GM20000 (cell line): Measurements from ENCODE around the gene POLR2F.

Source experiments
- DNase-seq: peaks from one replicate; pipeline ENCODE4 v3.0.0; 2012; ENCODE audit warnings: low spot score
- CTCF ChIP-seq: IDR thresholded peaks from 2 replicates; pipeline ENCODE4 v1.5.1; 2012; ENCODE audit warnings: mild to moderate bottlenecking, control low read depth; ENCODE audit errors: extremely low read depth, missing control alignments

The POLR2F gene

DNA sequence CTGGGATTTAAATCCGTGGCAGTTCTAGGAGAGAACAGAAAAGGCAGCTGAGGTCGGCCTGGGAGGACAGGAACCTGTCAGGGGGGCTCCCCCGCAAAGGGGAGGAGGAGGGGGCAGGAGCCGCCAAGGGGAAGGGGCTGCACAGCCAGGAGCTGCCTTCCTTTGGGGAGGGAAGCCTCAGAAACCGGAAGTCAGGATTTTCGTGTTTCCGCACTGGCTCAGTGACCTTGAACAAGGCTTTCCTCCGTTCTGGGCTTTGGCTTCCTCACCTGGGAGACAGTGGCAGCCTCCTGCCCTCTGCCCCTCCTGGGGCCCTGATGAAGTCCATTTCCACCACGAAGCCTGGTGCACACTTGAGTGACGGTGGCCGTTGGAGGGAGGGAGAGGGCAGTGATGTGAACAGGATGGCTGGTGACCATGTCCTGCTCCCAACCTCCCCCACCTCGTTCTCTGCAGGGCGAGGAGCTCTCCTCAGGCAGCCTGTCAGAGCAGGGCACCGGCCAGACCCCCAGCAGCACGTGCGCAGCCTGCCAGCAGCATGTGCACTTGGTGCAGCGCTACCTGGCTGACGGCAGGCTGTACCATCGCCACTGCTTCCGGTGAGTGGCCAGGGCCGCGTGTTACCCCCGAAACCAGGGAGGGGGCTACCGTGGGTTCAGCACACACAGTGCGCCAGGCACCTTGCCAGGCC, 34.8 kb upstream of the POLR2F start:
- DNase-seq, result no peak
- no peak for TF ChIP-seq CTCF

DNA sequence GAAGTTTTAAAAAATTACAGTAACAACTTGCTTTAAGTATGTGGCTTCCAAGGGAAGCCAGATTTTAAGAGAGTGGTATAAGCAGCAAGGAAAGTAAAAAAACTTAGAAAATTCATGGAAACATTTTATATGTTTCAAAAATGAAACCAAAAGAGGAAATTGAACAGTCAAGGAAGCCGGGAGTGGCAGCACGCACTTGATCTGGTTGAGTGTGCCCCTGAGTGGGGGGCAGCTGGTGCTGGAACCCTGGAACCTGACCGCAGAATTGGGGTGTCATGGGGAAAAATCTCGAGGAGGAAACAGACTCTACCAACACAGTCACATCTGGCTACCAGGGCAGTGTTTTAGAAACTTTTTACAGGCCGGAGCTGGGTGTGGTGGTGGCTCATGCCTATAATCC, 33.4 kb upstream of the POLR2F start:
- no peak for DNase-seq
- TF ChIP-seq CTCF, result no peak

- TF ChIP-seq CTCF, result no peak
- DNase-seq, result no peak
Measured at GRCh38 chr22:37922191-37922590, 31.3 kb upstream of the POLR2F start.

GRCh38 chr22:37923927-37924326, 29.6 kb upstream of the POLR2F start:
- TF ChIP-seq CTCF, result no peak
- no peak for DNase-seq

GRCh38 chr22:37924386-37925065, 29.0 kb upstream of the POLR2F start:
- DNase-seq, result no peak
- no peak for TF ChIP-seq CTCF

DNA sequence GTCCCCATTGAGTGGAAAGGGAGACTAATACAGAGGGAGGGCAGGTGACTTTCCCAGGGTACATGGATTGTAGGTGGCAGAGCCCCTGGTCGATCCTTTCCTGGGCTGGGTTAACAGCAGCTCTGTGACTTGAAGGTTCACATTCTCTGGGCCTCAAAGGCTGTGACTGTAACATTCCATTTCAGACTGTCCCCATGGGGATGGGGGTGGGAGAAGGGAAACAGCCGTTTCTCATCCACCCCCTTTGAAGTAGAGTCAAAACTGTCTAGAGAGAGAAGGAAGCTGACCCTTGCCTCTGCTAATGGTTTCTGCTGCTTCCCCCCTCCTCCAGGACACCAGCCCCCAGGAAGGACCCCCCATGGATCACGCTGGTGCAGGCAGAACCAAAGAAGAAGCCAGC, 28.2 kb upstream of the POLR2F start:
- TF ChIP-seq CTCF, result no peak
- DNase-seq, result no peak

- no peak for TF ChIP-seq CTCF
- DNase-seq, result no peak
Measured at GRCh38 chr22:37925767-37926166, 27.7 kb upstream of the POLR2F start.
